ENCODE results near the gene SULT1B1.

GRCh38 chr4:69773484-69773883, 13.1 kb upstream of the SULT1B1 start:
- TF ChIP-seq POLR2AphosphoS5 (IDR thresholded peaks at IDR 0.05; ENCODE audit: insufficient read depth, low read depth, low read length), result peak; percentile 15
- TF ChIP-seq POLR2A (IDR thresholded peaks at IDR 0.05; ENCODE audit: low read depth, low read length), result no peak
- TF ChIP-seq CTCF (IDR thresholded peaks at IDR 0.05; ENCODE audit: extremely low read depth in 1 of 2, insufficient read depth in 1 of 2, low read depth in 1 of 2, low read length in 2 of 2), result no peak
- no peak for TF ChIP-seq EZH2 (IDR thresholded peaks at IDR 0.05; ENCODE audit: borderline replicate concordance, low read depth, low read length, severe bottlenecking)

All from endothelial cell of umbilical vein (primary cell).